ENCODE results near the gene EHD4. TPM values are rescaled to one million over a fixed set of nuclear protein-coding genes. Genes with fewer than 3 reads are reported as not detected.

Gene EHD4
- polyA plus RNA-seq, 2 of the 4 experiments (the other 2 are of a cell fraction) = 8.2 to 9.0 TPM

DNA sequence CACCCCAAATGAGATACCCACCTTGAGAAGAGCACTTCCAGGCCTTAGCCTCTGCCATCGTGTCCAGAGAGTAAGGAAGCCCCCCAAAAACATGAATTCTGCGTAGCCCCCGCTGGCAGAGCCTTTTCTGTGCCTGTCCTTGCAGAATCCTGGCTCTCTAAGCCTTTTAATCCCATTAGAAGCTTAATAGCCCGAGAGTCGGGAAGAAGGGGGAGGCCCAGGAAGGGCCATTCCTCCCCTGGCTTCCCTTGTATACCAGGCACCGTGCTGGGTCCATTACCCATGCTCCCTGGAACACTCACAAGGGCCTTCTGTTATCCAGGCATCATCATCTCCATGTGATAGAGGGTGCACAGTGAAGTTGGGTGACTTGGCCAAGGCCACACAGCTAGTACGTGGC is 85.6 kb downstream of the EHD4 start:
- no peak for FAIRE-seq
- DNase-seq (ENCODE audit: low read depth in 1 of 2, low spot score in 1 of 2) = no peak
- no peak for ATAC-seq
- H3K4me1 ChIP-seq = no peaks in the 10 kb centered on the region
- ChIA-PET POLR2A (no interaction called here), CTCF (interaction anchor here (0.9 to 1.6 kb wide), 3 partner anchors 17 to 198 kb away, joined by 3 read pairs; no protein-coding TSS in a partner anchor)
- WGBS (ENCODE audit: missing lambda C conversion rate) = 61% methylated on average over 6 of the region's 7 CpGs
- no peak overlapping the region for H3K27ac ChIP-seq
- no peak overlapping the region for H3K4me3 ChIP-seq
- no peaks in the 10 kb centered on the region for H3K9me3 ChIP-seq
- TF ChIP-seq FOXS1 (CRISPR knock-in tag; IDR thresholded peaks at IDR 0.05) = no peak
- TF ChIP-seq RFX5 (IDR thresholded peaks at IDR 0.05) = no peak
- TF ChIP-seq RNF2 (IDR thresholded peaks at IDR 0.05; ENCODE audit: borderline replicate concordance, low read depth) = no peak
- no peak for TF ChIP-seq EHMT2 (IDR thresholded peaks at IDR 0.05; ENCODE audit: low read depth)
- TF ChIP-seq, protein P1, sequence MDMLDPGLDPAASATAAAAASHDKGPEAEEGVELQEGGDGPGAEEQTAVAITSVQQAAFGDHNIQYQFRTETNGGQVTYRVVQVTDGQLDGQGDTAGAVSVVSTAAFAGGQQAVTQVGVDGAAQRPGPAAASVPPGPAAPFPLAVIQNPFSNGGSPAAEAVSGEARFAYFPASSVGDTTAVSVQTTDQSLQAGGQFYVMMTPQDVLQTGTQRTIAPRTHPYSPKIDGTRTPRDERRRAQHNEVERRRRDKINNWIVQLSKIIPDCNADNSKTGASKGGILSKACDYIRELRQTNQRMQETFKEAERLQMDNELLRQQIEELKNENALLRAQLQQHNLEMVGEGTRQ (IDR thresholded peaks at IDR 0.05) = no peak
- TF ChIP-seq RAD21 (conservative IDR thresholded peaks at IDR 0.05 in 1 of 2, IDR thresholded peaks at IDR 0.05 in 1 of 2) = no peak
- TF ChIP-seq FOSB (CRISPR knock-in tag; IDR thresholded peaks at IDR 0.05) = no peak
- TF ChIP-seq, protein P2, sequence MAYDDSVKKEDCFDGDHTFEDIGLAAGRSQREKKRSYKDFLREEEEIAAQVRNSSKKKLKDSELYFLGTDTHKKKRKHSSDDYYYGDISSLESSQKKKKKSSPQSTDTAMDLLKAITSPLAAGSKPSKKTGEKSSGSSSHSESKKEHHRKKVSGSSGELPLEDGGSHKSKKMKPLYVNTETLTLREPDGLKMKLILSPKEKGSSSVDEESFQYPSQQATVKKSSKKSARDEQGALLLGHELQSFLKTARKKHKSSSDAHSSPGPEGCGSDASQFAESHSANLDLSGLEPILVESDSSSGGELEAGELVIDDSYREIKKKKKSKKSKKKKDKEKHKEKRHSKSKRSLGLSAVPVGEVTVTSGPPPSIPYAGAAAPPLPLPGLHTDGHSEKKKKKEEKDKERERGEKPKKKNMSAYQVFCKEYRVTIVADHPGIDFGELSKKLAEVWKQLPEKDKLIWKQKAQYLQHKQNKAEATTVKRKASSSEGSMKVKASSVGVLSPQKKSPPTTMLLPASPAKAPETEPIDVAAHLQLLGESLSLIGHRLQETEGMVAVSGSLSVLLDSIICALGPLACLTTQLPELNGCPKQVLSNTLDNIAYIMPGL (CRISPR knock-in tag; IDR thresholded peaks at IDR 0.05; ENCODE audit: borderline replicate concordance) = no peak
- TF ChIP-seq, protein P3, sequence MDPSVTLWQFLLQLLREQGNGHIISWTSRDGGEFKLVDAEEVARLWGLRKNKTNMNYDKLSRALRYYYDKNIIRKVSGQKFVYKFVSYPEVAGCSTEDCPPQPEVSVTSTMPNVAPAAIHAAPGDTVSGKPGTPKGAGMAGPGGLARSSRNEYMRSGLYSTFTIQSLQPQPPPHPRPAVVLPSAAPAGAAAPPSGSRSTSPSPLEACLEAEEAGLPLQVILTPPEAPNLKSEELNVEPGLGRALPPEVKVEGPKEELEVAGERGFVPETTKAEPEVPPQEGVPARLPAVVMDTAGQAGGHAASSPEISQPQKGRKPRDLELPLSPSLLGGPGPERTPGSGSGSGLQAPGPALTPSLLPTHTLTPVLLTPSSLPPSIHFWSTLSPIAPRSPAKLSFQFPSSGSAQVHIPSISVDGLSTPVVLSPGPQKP (IDR thresholded peaks at IDR 0.05; ENCODE audit: low read depth, low read length) = no peak
- TF ChIP-seq POLR2AphosphoS2 (conservative IDR thresholded peaks at IDR 0.05; ENCODE audit: low read length) = no peak
- TF ChIP-seq TP53 (CRISPR knock-in tag; IDR thresholded peaks at IDR 0.05) = no peak
- TF ChIP-seq RCOR1 (IDR thresholded peaks at IDR 0.05; ENCODE audit: low read depth, low read length) = no peak
- TF ChIP-seq MAZ (IDR thresholded peaks at IDR 0.05; ENCODE audit: borderline replicate concordance, low read depth, low read length) = no peak
- no peak for TF ChIP-seq HOXA7 (CRISPR knock-in tag; IDR thresholded peaks at IDR 0.05)
- TF ChIP-seq KDM1A (IDR thresholded peaks at IDR 0.05; ENCODE audit: low read depth) = no peak
- no peak for TF ChIP-seq CHD4 (IDR thresholded peaks at IDR 0.05; ENCODE audit: borderline replicate concordance)
- no peak overlapping the region for H3K4me2 ChIP-seq

- DNase-seq (ENCODE audit: low read depth in 1 of 2, low spot score in 1 of 2) = no peak
- CTCF ChIA-PET = interaction anchor here (1.6 kb wide), 1 partner anchor 34 kb away, joined by 3 read pairs; no protein-coding TSS in a partner anchor
- TF ChIP-seq ESRRA (IDR thresholded peaks at IDR 0.05; ENCODE audit: borderline replicate concordance, low read length) = no peak
- TF ChIP-seq, protein P2 (CRISPR knock-in tag; IDR thresholded peaks at IDR 0.05; ENCODE audit: borderline replicate concordance) = no peak
- no peak for TF ChIP-seq HDAC2 (IDR thresholded peaks at IDR 0.05)
- no peak for TF ChIP-seq NR3C1 (IDR thresholded peaks at IDR 0.05)
- TF ChIP-seq HEYL (CRISPR knock-in tag; IDR thresholded peaks at IDR 0.05) = no peak
- no peak for TF ChIP-seq NFE2L2 (conservative IDR thresholded peaks at IDR 0.05; ENCODE audit: low read length)
- H3K4me3 ChIP-seq = no peak overlapping the region
- no peak for ATAC-seq
- no peaks in the 10 kb centered on the region for H3K9me3 ChIP-seq
- H3K4me2 ChIP-seq = no peak overlapping the region
- no peaks in the 10 kb centered on the region for H3K4me1 ChIP-seq
- H3K27ac ChIP-seq = no peak overlapping the region
- no CpG with 5 or more reads among the region's 14 CpGs for WGBS (ENCODE audit: missing lambda C conversion rate)
- no peak for FAIRE-seq
- POLR2A ChIA-PET = no interaction called here
These were observed 86.5 kb downstream of the EHD4 start for GRCh38 chr15:41885841-41886240.

All from A549 (cell line).